GM12878 (cell line): ENCODE results near the gene FILIP1L. TPM values are rescaled to one million over a fixed set of nuclear protein-coding genes. Genes with fewer than 3 reads are reported as not detected.

ENCODE experiments used
- ATAC-seq: fragments of 200-7000 bp; cut with Tn5 transposase; 3 replicates; pipeline ENCODE4 v1.9.1; 2020; ENCODE audit warnings: mild to moderate bottlenecking, moderate library complexity
- BruUV-seq: library from RNA; stranded (reverse); fragments of 400-500 nt; replicated peaks from 2 replicates; lab custom pipeline; 2021; lab: Mats Ljungman, UMichigan
- CTCF ChIA-PET: fragments of 300-600 bp; sonication (Branson Sonifier 250); formaldehyde crosslinking; extraction: SDS; loops from one replicate; lab custom pipeline; 2021; ENCODE audit warnings: inconsistent platforms; lab: Yijun Ruan, JAX
- POLR2A ChIA-PET: fragments of 350-600 bp; formaldehyde crosslinking; extraction: SDS; loops from one replicate; lab custom pipeline; 2021; ENCODE audit warnings: inconsistent platforms; lab: Charles Lee
- RAD21 ChIA-PET: fragments of 300-600 bp; sonication (Branson Sonifier 250); formaldehyde crosslinking; loops from one replicate; lab custom pipeline; 2023; ENCODE audit warnings: antibody characterized with exemption; ENCODE audit not compliant: unreplicated experiment; lab: Charles Lee
- SMC1A ChIA-PET: fragments of 300-600 bp; sonication (Branson Sonifier 250); formaldehyde crosslinking; loops from one replicate; lab custom pipeline; 2023; ENCODE audit not compliant: unreplicated experiment, uncharacterized antibody; lab: Charles Lee
- DNase-seq: peaks from one replicate; pipeline ENCODE4 v3.0.0-alpha.2; 2011; ENCODE audit warnings: low read depth, low spot score
- FAIRE-seq: peaks from 3 replicates; lab custom pipeline; 2011; peaks lifted over from hg19 to GRCh38; lab: Jason Lieb, UNC
- H2AFZ ChIP-seq: 2 replicates; pipeline ENCODE4 v1.6.0; 2011; ENCODE audit warnings: low read depth, low read length, control low read depth; ENCODE audit not compliant: control insufficient read depth
- H3K27ac ChIP-seq: 2 replicates; pipeline ENCODE4 v1.5.1; 2011; ENCODE audit warnings: control low read depth; ENCODE audit not compliant: control insufficient read depth, insufficient read depth
- H3K27me3 ChIP-seq, 2 experiments: replicated peaks in 1 of 2; 2 replicates each; pipeline versions ENCODE4 v1.6.0 to v1.6.1; 2011; ENCODE audit warnings: low read length in 1 of 2; ENCODE audit not compliant: control insufficient read depth in 2 of 2, insufficient read depth in 2 of 2
- H3K36me3 ChIP-seq, 2 experiments: 2 replicates each; pipeline ENCODE4 v1.5.1; 2011; ENCODE audit warnings: low read length in 1 of 2; ENCODE audit not compliant: control insufficient read depth in 2 of 2, insufficient read depth in 2 of 2
- H3K4me1 ChIP-seq: 2 replicates; pipeline ENCODE4 v1.6.1; 2011; ENCODE audit warnings: mild to moderate bottlenecking, low read length, moderate library complexity, mixed read lengths; ENCODE audit not compliant: control insufficient read depth, insufficient read depth
- H3K4me2 ChIP-seq: 2 replicates; pipeline ENCODE4 v1.6.0; 2011; ENCODE audit warnings: control low read depth; ENCODE audit not compliant: control insufficient read depth, insufficient read depth
- H3K4me3 ChIP-seq: fragments of 200-600 bp; sonication (generic); 2 replicates; pipeline ENCODE4 v1.5.1; 2016
- H3K79me2 ChIP-seq: 2 replicates; pipeline ENCODE4 v1.6.0; 2011; ENCODE audit warnings: low read length; ENCODE audit not compliant: control insufficient read depth, insufficient read depth
- H3K9ac ChIP-seq: 2 replicates; pipeline ENCODE4 v1.8.0; 2011; ENCODE audit warnings: low read length, control low read depth, mixed read lengths; ENCODE audit not compliant: control insufficient read depth, insufficient read depth
- H3K9me3 ChIP-seq: replicated peaks from 3 replicates; pipeline ENCODE4 v1.5.1; 2011; ENCODE audit warnings: mild to moderate bottlenecking, low read length; ENCODE audit not compliant: control insufficient read depth, insufficient read depth
- H4K20me1 ChIP-seq: 2 replicates; pipeline ENCODE4 v1.6.0; 2011; ENCODE audit not compliant: control insufficient read depth, insufficient read depth
- KDM1A ChIP-seq: fragments of 200-600 bp; sonication (generic); IDR thresholded peaks from 2 replicates; pipeline ENCODE4 v1.6.1; 2016; ENCODE audit warnings: borderline replicate concordance
- NFXL1 ChIP-seq: fragments of 450-650 bp; IDR thresholded peaks from 2 replicates; pipeline ENCODE4 v1.6.1; 2017; ENCODE audit warnings: antibody characterized with exemption, mild to moderate bottlenecking, borderline replicate concordance
- NR2C1 ChIP-seq: fragments of 450-650 bp; IDR thresholded peaks from 2 replicates; pipeline ENCODE4 v1.6.1; 2017; ENCODE audit warnings: antibody characterized with exemption, mild to moderate bottlenecking, moderate library complexity
- RAD51 ChIP-seq: fragments of 450-650 bp; IDR thresholded peaks from 2 replicates; pipeline ENCODE4 v1.6.1; 2016; ENCODE audit warnings: moderate library complexity, mild to moderate bottlenecking, inconsistent platforms
- SPI1 ChIP-seq: IDR thresholded peaks from 2 replicates; pipeline ENCODE4 v1.6.1; 2011; ENCODE audit warnings: low read depth, mild to moderate bottlenecking, low read length, moderate library complexity, borderline replicate concordance; ENCODE audit not compliant: insufficient read depth
- WGBS: methylation state at CpG from one replicate; pipeline ENCODE4 v1.1.6; 2016; ENCODE audit warnings: low lambda C conversion rate; ENCODE audit not compliant: insufficient replicate concordance, insufficient coverage; ENCODE audit errors: missing lambda C conversion rate; 5-methylcytosine and 5-hydroxymethylcytosine counted together
- in situ Hi-C: fragments of 300-500 bp; cut with MboI; formaldehyde crosslinking; loops from 9 replicates; pipeline ENCODE4 v1.14.3; 2018; ENCODE audit warnings: mixed read lengths
- intact Hi-C: fragments of 100-400 bp; cut with micrococcal nuclease; formaldehyde crosslinking; loops from one replicate; pipeline ENCODE4 v1.14.2; 2022; ENCODE audit not compliant: unreplicated experiment
- polyA plus RNA-seq, 11 experiments: library from polyadenylated mRNA; depleted of rRNA in 4 of 11; unstranded in 6 of 11; stranded (reverse) in 5 of 11; fragments of >200 nt; fragmentation: Nextera tagmentation in 4 of 11; fragmentation: Illumina TruSeq in 1 of 11; extraction: Ambion mirVana in 4 of 11; extraction: Trizol in 1 of 11; gene quantifications; 1 replicate in 1 of 11; 2 replicates in 10 of 11; pipeline versions ENCODE4 v1.2.1 to v1.2.3, GENCODE V29; 2011 to 2016; ENCODE audit warnings: inconsistent platforms in 2 of 11, missing spikeins in 2 of 11, low read depth in 1 of 11
- total RNA-seq, 4 experiments: library from RNA; depleted of rRNA in 3 of 4; stranded (reverse); fragments of >200 nt in 3 of 4; fragmentation: Illumina TruSeq in 1 of 4; extraction: Trizol in 1 of 4; gene quantifications; 2 replicates each; pipeline versions ENCODE4 v1.2.1 to v1.2.3, GENCODE V29; 2013 to 2021
- TF ChIP-seq, protein P1 (sequence below): IDR thresholded peaks from 2 replicates; pipeline ENCODE4 v1.6.1; 2011; ENCODE audit warnings: mild to moderate bottlenecking, low read depth, low read length, moderate library complexity; ENCODE audit not compliant: insufficient replicate concordance
- TF ChIP-seq, protein P2 (sequence below): fragments of 450-650 bp; formaldehyde crosslinking; IDR thresholded peaks from 2 replicates; pipeline ENCODE4 v1.4.0; 2022; ENCODE audit warnings: mild to moderate bottlenecking, moderate library complexity

FILIP1L gene
- total and polyA plus RNA-seq, 10 of the 15 experiments (the other 5 are each of a cell fraction or from before 2014, with no cell fraction given) = 0.24 to 6.1 (median 3.5) TPM

DNA sequence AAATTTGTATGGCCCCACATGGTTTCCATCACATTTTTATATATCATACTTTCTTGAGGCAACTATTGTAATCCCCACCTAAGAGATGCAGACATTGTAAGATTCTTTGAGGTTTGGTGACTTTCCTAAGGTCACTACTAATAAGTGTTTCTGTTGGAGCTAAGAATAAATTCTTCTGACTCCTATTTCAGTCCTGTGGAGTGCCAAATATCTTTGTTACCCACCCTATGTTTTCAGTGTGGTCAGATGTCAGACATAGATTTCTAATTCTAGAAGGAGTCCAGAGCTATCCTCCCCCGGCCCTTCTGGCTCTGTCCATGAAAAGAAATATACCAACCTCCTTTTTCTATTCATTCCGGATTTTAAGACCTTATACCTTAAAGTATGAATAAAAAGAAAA lies 46.2 kb upstream of the FILIP1L start:
- no peak for TF ChIP-seq SPI1
- TF ChIP-seq NR2C1 = no peak
- TF ChIP-seq RAD51 = no peak
- no peak for TF ChIP-seq NFXL1
- TF ChIP-seq, protein P1, sequence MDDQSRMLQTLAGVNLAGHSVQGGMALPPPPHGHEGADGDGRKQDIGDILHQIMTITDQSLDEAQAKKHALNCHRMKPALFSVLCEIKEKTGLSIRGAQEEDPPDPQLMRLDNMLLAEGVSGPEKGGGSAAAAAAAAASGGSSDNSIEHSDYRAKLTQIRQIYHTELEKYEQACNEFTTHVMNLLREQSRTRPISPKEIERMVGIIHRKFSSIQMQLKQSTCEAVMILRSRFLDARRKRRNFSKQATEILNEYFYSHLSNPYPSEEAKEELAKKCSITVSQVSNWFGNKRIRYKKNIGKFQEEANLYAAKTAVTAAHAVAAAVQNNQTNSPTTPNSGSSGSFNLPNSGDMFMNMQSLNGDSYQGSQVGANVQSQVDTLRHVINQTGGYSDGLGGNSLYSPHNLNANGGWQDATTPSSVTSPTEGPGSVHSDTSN = no peak
- no peak for TF ChIP-seq KDM1A
- TF ChIP-seq, protein P2, sequence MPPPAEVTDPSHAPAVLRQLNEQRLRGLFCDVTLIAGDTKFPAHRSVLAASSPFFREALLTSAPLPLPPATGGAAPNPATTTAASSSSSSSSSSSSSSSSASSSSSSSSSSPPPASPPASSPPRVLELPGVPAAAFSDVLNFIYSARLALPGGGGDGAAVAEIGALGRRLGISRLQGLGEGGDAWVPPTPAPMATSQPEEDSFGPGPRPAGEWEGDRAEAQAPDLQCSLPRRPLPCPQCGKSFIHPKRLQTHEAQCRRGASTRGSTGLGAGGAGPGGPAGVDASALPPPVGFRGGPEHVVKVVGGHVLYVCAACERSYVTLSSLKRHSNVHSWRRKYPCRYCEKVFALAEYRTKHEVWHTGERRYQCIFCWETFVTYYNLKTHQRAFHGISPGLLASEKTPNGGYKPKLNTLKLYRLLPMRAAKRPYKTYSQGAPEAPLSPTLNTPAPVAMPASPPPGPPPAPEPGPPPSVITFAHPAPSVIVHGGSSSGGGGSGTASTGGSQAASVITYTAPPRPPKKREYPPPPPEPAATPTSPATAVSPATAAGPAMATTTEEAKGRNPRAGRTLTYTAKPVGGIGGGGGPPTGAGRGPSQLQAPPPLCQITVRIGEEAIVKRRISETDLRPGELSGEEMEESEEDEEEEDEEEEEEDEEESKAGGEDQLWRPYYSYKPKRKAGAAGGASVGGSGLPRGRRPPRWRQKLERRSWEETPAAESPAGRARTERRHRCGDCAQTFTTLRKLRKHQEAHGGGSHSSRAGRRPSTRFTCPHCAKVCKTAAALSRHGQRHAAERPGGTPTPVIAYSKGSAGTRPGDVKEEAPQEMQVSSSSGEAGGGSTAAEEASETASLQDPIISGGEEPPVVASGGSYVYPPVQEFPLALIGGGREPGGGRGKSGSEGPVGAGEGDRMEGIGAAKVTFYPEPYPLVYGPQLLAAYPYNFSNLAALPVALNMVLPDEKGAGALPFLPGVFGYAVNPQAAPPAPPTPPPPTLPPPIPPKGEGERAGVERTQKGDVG (CRISPR knock-in tag) = no peak
- Histone ChIP-seq H4K20me1 (no peaks in the 10 kb centered on the region), H3K4me3 (no peak overlapping the region), H3K9ac (no peak overlapping the region), H3K27ac (no peak overlapping the region), H3K4me1 (no peaks in the 10 kb centered on the region), H3K79me2 (no peaks in the 10 kb centered on the region), H3K9me3 (no peaks in the 10 kb centered on the region; the same call in 2 of the 3 replicates), H2AFZ (no peak overlapping the region), H3K4me2 (no peak overlapping the region), H3K27me3 (no peaks in the 10 kb centered on the region), H3K36me3 (no peaks in the 10 kb centered on the region)
- WGBS = 97% methylated on average over 2 of the region's 2 CpGs
- CTCF ChIA-PET = interaction anchor here (1.0 to 1.1 kb wide), 2 partner anchors 9 kb away, joined by 3 to 4 read pairs; no protein-coding TSS in a partner anchor
- SMC1A ChIA-PET = interaction anchor here (0.6 to 1.4 kb wide), 2 partner anchors 8 to 464 kb away, joined by 3 to 5 read pairs; no protein-coding TSS in a partner anchor
- intact Hi-C loops (no loop called here), in situ Hi-C loops (no loop called here)
- DNase-seq (no peak), FAIRE-seq (no peak), ATAC-seq (no peak)
- RAD21 ChIA-PET = no interaction called here
- no TSS peak for BruUV-seq
- POLR2A ChIA-PET = no interaction called here
